ENCODE results near the gene TOP3B.

The TOP3B gene

DNA sequence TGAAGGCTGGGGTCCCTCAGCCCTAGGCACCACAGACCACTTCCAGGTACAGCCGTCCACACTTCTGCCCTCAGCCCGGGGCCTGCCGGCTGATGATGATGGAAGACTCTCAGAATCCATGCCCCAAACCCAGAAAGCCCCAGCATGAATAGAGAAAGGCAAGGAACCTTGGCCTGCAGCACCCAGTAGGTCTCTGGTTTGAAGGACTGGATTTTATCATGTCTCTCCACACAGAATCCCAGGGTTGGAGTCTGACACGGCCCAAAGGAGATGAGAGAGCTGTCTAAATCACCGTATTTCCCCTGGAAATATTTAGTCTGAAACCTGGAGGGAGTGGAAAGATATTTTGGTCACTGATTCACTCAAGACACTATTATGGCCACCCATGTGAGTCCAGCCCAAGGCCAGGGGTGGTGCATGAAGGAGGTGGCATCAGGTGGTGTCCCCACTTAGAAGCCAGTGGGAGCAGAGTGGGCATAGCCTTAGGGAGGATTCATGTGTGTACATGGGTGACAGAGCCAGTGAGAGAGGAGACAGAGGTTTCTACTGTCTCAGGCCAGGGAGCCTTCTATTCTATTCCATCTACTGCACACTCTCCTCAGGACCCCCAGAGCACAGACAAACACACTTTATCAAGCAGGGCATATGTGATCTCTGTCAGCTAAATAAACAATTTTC is 14.0 kb downstream of the TOP3B start:
- H3K36me3 ChIP-seq (ENCODE audit: control insufficient read depth, insufficient read depth, low read length) = peaks cover 60% of the 10 kb centered on the region

DNA sequence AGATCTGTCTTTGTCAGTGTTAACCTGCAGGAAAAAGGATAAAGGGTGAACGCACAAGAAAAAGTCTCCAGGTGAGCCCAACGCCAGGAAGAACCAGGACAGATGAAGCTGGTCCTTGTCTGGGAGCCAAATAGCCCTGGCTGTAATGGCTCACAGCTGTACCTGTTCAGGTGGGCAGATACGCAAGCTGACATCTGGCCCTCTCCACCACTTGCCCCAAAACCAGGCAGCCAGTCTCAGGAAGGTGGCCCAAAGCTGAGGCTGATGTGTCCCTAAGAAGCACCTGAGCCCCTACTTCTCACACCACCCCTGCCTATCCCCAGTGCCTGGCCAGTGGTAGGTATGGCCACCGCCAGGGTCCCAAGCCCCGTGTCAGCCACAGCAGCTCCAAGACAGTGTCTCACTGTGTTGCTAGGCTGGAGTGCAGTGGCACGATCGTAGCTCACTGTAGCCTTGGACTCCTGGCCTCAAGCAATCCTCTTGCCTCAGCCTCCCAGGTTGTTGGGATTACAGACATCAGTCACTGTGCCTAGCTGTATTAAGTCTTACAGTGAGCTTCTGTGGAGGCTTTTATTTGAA is 14.8 kb downstream of the TOP3B start:
- no peak overlapping the region for H3K27ac ChIP-seq (ENCODE audit: low read length)
- H3K36me3 ChIP-seq (ENCODE audit: control insufficient read depth, insufficient read depth, low read length) = peaks cover 64% of the 10 kb centered on the region
- H3K27me3 ChIP-seq (ENCODE audit: control insufficient read depth, insufficient read depth, low read length) = no peaks in the 10 kb centered on the region
- WGBS (ENCODE audit: insufficient coverage, insufficient read length) = no CpG with 5 or more reads among the region's 7 CpGs
- H3K4me3 ChIP-seq (ENCODE audit: low read length) = no peak overlapping the region
- H3K9me3 ChIP-seq (ENCODE audit: control insufficient read depth, insufficient read depth, low read length) = no peaks in the 10 kb centered on the region
- no peaks in the 10 kb centered on the region for H3K4me1 ChIP-seq (ENCODE audit: control insufficient read depth, insufficient read depth, low read length)
- DNase-seq (ENCODE audit: low read depth, low spot score) = no peak

More for the DNA sequence above, 14.0 kb downstream of the TOP3B start:
- no peaks in the 10 kb centered on the region for H3K4me1 ChIP-seq (ENCODE audit: control insufficient read depth, insufficient read depth, low read length)
- no peak for DNase-seq (ENCODE audit: low read depth, low spot score)
- no peaks in the 10 kb centered on the region for H3K27me3 ChIP-seq (ENCODE audit: control insufficient read depth, insufficient read depth, low read length)
- H3K4me3 ChIP-seq (ENCODE audit: low read length) = no peak overlapping the region
- WGBS (ENCODE audit: insufficient coverage, insufficient read length) = no CpG with 5 or more reads among the region's 5 CpGs
- no peaks in the 10 kb centered on the region for H3K9me3 ChIP-seq (ENCODE audit: control insufficient read depth, insufficient read depth, low read length)
- no peak overlapping the region for H3K27ac ChIP-seq (ENCODE audit: low read length)

DNA sequence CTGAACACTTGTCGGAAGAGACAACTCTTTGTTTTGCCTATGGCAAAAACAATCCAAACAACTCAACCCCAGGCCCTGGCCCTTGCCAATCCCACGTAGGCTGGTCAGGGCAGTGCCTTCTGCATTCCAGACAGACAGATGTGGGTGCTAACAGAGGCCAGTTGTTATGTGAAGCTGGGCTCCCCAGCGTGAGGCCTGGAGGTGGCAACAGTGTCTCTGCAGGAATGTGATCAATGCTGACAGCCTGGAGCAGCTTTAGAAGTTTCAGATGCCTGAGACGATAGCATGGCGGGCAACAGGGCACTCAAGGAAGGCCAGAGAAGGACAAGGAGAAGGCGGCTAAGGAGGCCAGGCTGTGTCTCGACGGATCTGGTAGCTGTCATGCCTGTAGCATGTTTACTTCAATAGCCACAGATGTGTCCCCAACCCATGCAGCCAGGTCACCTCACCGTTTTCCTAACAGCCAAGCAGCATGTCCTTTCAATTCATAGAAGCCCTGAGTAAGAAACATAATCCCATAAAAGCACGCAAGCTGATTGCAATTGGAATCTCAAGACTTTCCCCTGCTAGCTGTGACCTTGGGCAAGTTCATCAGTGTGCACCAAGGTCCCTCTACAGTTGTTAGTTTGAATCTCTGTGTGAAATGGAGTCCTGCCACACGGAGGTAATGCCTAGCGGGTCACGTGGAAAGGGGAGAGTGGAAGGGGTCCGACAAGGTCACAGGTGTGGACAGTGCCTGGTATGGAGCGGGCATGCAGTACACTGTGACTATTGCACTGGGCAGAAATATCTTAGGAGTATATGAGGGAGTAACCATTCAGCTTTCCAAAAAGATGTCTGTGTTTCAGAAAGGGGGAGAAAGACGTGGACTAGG is 15.7 kb downstream of the TOP3B start:
- no peak overlapping the region for H3K27ac ChIP-seq (ENCODE audit: low read length)
- H3K9me3 ChIP-seq (ENCODE audit: control insufficient read depth, insufficient read depth, low read length) = no peaks in the 10 kb centered on the region
- peaks cover 67% of the 10 kb centered on the region for H3K36me3 ChIP-seq (ENCODE audit: control insufficient read depth, insufficient read depth, low read length)
- no CpG with 5 or more reads among the region's 16 CpGs for whole genome bisulfite sequencing (ENCODE audit: insufficient coverage, insufficient read length)
- no peak for DNase-seq (ENCODE audit: low read depth, low spot score)
- H3K27me3 ChIP-seq (ENCODE audit: control insufficient read depth, insufficient read depth, low read length) = no peaks in the 10 kb centered on the region
- no peaks in the 10 kb centered on the region for H3K4me1 ChIP-seq (ENCODE audit: control insufficient read depth, insufficient read depth, low read length)
- H3K4me3 ChIP-seq (ENCODE audit: low read length) = no peak overlapping the region

DNA sequence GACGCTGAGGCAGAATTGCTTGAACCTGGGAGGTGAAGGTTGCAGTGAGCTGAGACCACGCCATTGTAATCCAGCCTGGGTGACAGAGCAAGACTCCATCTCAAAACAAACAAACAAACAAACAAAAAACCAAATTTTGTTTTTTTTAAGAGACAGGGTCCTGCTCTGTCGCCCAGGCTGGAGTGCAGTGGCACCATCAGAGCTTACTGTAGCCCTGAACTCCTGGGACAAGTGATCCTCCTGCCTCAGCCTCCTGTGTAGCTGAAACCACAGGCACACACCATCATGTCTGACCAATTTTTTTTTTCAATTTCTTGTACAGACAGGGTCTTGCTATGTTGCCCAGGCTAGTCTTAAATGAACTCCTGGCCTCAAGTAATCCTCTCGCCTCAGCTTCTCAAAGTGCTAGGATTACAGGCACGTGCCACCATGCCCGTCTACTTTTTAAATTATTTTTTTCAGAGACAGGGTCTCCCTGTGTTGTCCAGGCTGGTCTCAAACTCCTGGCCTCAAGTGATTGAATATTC is 16.8 kb downstream of the TOP3B start:
- Histone ChIP-seq H3K36me3 (ENCODE audit: control insufficient read depth, insufficient read depth, low read length) (peaks cover 67% of the 10 kb centered on the region), H3K4me1 (ENCODE audit: control insufficient read depth, insufficient read depth, low read length) (no peaks in the 10 kb centered on the region; the same call in 1 of the 2 replicates), H3K27ac (ENCODE audit: low read length) (no peak overlapping the region), H3K9me3 (ENCODE audit: control insufficient read depth, insufficient read depth, low read length) (no peaks in the 10 kb centered on the region), H3K27me3 (ENCODE audit: control insufficient read depth, insufficient read depth, low read length) (no peaks in the 10 kb centered on the region), H3K4me3 (ENCODE audit: low read length) (no peak overlapping the region)
- WGBS (ENCODE audit: insufficient coverage, insufficient read length) = no CpG with 5 or more reads among the region's 6 CpGs
- DNase-seq (ENCODE audit: low read depth, low spot score) = no peak

DNA sequence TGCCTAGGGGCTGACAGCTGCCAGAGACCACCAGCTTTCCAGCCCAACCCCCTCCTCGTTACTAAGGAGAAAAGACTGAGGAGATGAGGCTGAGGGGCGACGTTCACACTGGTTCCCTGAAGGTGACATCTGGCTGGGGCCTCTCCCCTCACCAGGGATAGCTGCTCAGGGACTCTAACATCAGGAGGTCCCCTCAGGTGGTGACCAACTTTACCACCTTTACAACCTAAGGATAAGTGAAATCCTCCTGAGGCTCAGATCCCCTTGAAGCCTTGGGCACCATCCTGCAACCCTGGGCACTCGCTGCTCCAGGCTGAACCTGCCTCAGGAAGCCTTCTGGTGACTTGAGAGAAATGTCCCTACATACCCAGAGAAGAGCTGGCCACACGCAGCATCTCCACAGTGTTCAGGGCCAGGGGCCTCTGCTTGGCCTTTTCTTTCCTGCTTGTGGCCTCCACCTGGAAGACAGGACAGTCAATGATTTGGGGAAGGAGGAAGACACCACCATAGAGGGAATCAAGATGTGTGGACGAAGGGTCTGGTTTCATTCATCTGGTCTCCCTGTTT is 17.6 kb downstream of the TOP3B start:
- DNase-seq (ENCODE audit: low read depth, low spot score) = no peak
- no peak overlapping the region for H3K27ac ChIP-seq (ENCODE audit: low read length)
- no peaks in the 10 kb centered on the region; the same call in 1 of the 2 replicates for H3K4me1 ChIP-seq (ENCODE audit: control insufficient read depth, insufficient read depth, low read length)
- peaks cover 61% of the 10 kb centered on the region for H3K36me3 ChIP-seq (ENCODE audit: control insufficient read depth, insufficient read depth, low read length)
- no CpG with 5 or more reads among the region's 6 CpGs for WGBS (ENCODE audit: insufficient coverage, insufficient read length)
- no peaks in the 10 kb centered on the region for H3K27me3 ChIP-seq (ENCODE audit: control insufficient read depth, insufficient read depth, low read length)
- H3K4me3 ChIP-seq (ENCODE audit: low read length) = no peak overlapping the region
- H3K9me3 ChIP-seq (ENCODE audit: control insufficient read depth, insufficient read depth, low read length) = no peaks in the 10 kb centered on the region

DNA sequence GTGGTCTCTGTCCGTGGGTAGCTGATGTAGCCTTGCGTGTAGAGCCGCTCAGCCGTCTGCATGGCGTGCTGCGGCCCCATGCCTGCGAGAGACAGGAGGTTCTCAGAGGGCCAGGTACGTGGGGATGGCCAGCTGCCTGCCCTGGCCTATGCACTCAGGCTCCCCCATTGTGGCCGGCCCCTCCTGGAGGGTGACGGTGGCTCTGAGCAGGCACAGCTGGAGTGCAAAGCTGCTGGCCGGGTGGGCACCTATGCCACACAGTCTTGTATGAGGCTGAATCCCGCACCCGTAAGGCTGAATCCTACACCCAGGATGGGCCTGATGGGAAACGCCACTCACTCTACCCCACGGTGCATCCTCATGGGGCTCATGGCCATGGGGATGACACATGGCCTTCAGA is 18.4 kb downstream of the TOP3B start:
- H3K36me3 ChIP-seq (ENCODE audit: control insufficient read depth, insufficient read depth, low read length) = peaks cover 65% of the 10 kb centered on the region

DNA sequence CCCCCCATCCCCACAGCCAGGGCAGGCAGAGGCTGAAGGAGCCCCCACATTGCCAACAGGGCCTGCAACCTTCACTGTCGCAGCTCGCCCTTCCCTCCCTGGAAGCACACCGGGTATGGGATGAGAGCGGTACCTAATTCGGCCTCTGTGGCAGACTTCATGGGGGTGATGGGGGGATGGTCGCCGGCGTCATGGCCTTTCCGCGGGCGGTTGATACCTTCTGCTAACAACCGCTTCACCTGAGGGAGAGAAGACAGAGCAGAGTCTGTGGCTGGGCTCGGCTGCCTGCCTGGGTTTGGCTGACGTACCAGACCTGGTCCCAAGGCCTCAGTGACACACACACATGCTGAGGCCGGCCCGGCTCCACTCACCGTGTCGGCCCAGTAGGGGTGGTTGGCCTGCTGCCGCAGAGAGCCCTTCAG is 18.8 kb downstream of the TOP3B start:
- WGBS (ENCODE audit: insufficient coverage, insufficient read length) = no CpG with 5 or more reads among the region's 19 CpGs

More for the DNA sequence above, 18.4 kb downstream of the TOP3B start:
- no peaks in the 10 kb centered on the region for H3K9me3 ChIP-seq (ENCODE audit: control insufficient read depth, insufficient read depth, low read length)
- H3K4me1 ChIP-seq (ENCODE audit: control insufficient read depth, insufficient read depth, low read length) = no peaks in the 10 kb centered on the region; the same call in 1 of the 2 replicates
- H3K4me3 ChIP-seq (ENCODE audit: low read length) = no peak overlapping the region
- whole genome bisulfite sequencing (ENCODE audit: insufficient coverage, insufficient read length) = no CpG with 5 or more reads among the region's 15 CpGs
- no peaks in the 10 kb centered on the region for H3K27me3 ChIP-seq (ENCODE audit: control insufficient read depth, insufficient read depth, low read length)
- DNase-seq (ENCODE audit: low read depth, low spot score) = no peak
- no peak overlapping the region for H3K27ac ChIP-seq (ENCODE audit: low read length)

DNA sequence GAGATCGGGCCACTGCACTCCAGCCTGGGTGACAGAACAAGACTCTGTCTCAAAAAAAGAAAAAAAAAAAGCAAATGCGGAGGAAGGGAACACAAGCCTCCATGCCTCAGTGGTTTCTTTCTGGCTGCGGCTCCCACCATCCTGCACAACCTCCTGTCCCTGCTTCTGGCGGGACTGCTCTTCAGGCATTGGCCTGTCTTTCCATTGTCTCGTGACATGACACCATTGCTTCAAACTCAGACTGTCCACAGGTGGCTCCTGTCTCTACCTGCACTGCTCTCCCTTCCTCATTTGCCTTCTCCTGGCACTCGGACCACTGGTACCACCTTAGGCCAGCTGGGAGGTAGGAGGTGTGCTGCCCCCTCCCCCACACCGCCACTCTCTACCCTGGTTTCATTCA is 19.3 kb downstream of the TOP3B start:
- Histone ChIP-seq H3K4me1 (ENCODE audit: control insufficient read depth, insufficient read depth, low read length) (no peaks in the 10 kb centered on the region; the same call in 1 of the 2 replicates), H3K27me3 (ENCODE audit: control insufficient read depth, insufficient read depth, low read length) (no peaks in the 10 kb centered on the region), H3K27ac (ENCODE audit: low read length) (no peak overlapping the region), H3K36me3 (ENCODE audit: control insufficient read depth, insufficient read depth, low read length) (peaks cover 70% of the 10 kb centered on the region), H3K9me3 (ENCODE audit: control insufficient read depth, insufficient read depth, low read length) (no peaks in the 10 kb centered on the region), H3K4me3 (ENCODE audit: low read length) (no peak overlapping the region)
- DNase-seq (ENCODE audit: low read depth, low spot score) = no peak
- WGBS (ENCODE audit: insufficient coverage, insufficient read length) = no CpG with 5 or more reads among the region's 7 CpGs

More for the DNA sequence above, 18.8 kb downstream of the TOP3B start:
- Histone ChIP-seq H3K27ac (ENCODE audit: low read length) (no peak overlapping the region), H3K4me3 (ENCODE audit: low read length) (no peak overlapping the region), H3K36me3 (ENCODE audit: control insufficient read depth, insufficient read depth, low read length) (peaks cover 69% of the 10 kb centered on the region), H3K9me3 (ENCODE audit: control insufficient read depth, insufficient read depth, low read length) (no peaks in the 10 kb centered on the region), H3K27me3 (ENCODE audit: control insufficient read depth, insufficient read depth, low read length) (no peaks in the 10 kb centered on the region), H3K4me1 (ENCODE audit: control insufficient read depth, insufficient read depth, low read length) (no peaks in the 10 kb centered on the region; the same call in 1 of the 2 replicates)
- no peak for DNase-seq (ENCODE audit: low read depth, low spot score)

DNA sequence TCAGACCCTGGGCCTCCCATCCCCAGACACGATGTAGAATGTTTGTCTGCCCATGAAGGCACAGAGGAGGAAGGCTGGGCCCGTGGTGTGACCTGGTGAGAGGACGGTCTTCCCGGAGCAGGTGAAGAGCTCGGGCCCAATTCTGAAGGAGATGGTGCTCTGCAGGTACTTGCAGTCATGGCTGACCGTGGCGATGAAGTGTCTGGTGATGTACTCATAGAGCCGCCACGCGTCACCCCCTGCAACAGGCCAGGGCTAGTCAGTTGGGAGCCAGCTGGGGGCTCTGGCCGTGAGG is 20.0 kb downstream of the TOP3B start:
- peaks cover 64% of the 10 kb centered on the region for H3K36me3 ChIP-seq (ENCODE audit: control insufficient read depth, insufficient read depth, low read length)
- no peak overlapping the region for H3K27ac ChIP-seq (ENCODE audit: low read length)
- no peaks in the 10 kb centered on the region; the same call in 1 of the 2 replicates for H3K4me1 ChIP-seq (ENCODE audit: control insufficient read depth, insufficient read depth, low read length)
- no peak for DNase-seq (ENCODE audit: low read depth, low spot score)
- no peak overlapping the region for H3K4me3 ChIP-seq (ENCODE audit: low read length)
- no peaks in the 10 kb centered on the region for H3K27me3 ChIP-seq (ENCODE audit: control insufficient read depth, insufficient read depth, low read length)
- no CpG with 5 or more reads among the region's 11 CpGs for WGBS (ENCODE audit: insufficient coverage, insufficient read length)
- H3K9me3 ChIP-seq (ENCODE audit: control insufficient read depth, insufficient read depth, low read length) = no peaks in the 10 kb centered on the region

All from iPS DF 6.9 (cell line).